ENCODE data around the gene PTPRZ1.

PTPRZ1 gene

DNA sequence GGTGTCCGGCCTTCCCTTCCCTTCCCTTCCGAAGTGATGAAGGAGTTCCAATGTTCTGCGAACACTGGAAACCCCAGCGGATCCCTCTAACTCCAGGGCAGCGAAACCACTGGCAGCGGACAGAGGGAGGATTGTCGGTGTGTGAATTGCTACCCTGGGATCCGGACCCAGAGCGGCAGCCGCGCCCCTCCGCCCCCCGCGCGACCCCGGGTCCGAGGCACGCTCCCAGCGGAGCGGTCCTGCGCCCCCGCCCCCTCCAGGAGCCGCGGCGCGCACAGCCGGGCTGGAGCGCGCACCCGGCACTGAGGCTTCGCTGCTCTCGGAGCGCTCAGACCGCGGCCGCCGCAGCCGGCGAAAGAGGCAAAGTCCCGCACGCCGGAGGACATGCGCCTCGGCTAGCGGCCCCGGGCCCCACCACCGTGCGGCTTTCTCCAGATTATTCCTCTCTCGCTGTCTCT is at the start of gene PTPRZ1:
TSS of gene PTPRZ1 (plus strand) at position 331 of the 458 bp plus-strand sequence. CDS start 339 bp downstream, outside the sequence.
- DNase-seq: no peak

DNA sequence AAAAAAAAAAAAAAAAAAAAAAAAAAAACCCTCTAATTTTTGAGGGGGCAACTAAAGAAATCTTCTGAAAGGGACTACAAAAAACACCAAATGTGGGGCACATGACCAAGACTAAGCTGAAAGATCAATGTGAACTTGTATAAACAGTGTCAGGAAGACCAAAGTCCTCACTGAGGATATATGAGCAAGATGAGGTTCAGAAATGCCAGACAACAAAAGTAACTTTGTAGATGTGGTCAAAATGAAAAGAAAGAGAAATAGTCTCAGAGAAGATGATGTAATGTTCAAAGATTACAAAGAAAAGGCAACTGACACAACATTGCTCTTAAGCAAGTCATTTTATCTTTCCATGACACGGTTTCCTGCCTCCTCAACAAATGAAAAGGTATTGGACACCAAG is 48.7 kb upstream of the PTPRZ1 start:
- DNase-seq: no peak

DNA sequence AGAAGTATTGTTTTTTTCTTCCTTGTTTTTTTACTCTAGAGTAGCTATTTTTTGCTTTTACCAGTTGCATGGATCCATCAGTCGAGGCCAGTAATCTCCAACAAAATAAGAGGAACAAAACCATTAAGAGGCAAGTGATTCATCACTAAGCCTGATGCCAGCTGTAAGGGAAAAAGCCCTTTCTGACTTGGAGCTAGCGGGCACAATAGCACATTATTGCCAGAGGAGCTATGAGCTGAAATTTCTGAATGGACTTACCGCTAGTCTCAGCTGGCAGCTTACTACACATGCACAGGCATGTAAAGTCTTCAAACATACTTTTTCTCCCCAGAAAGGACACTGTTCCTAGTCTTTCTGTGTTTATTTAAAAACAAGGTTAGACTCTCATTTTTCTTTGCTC is 41.6 kb upstream of the PTPRZ1 start:
- DNase-seq: no peak

DNA sequence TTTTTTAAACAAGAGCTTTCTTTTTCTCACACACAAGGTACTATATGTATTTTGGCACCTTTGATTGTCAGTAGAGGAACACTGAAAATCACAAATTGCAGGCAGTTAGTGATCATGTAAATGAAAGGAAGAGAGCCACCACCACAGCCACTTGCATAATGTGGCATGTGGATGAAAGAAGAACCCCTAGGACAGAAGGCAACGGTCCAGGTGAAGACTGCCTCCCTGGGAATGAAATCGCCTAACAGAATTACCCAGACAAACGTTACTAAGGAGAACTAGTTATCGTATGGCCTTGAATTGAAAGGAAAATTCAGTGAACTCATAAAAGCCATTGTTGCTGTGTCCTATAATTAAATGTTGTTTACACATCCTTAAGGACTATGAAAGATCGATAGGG is 41.2 kb upstream of the PTPRZ1 start:
- DNase-seq: no peak

DNA sequence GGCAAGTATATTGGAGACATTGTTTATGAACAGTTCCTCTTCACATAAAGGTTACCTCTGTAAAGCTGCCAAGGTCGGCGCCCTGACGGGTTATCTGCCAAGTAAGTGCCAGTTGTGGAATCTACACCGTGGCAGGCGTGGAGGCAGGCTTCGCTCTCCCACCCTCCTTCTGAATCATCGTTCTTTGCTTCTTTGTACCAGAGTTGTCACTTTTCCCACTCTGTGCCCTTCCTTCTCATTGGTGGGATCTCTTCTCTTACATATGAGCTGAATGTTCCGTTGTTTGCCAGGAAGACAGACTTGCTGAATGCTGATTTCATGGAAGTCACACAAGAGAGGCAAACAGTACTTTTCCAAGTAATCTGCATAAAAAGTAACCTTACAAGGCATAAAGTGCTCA is 40.6 kb upstream of the PTPRZ1 start:
- DNase-seq: no peak

DNA sequence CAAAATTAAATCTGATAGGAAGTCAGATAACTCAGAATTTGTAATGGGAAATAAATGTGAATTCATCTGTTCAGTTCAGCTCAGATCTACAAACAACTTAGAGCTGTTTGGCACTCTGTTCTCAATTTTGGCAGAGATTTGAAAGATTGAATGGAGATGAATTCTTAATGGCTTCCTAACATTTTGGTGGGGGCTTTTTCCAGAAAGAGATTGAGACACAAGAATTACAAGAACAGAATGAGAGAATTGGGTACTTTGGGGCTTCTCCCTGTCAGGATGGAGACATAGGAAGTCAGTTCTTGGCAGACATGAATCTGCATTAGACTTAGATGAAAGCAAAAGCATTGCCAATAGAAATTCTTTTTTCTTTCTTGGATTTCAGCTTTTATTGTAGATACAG is 39.0 kb upstream of the PTPRZ1 start:
- no peak for DNase-seq

DNA sequence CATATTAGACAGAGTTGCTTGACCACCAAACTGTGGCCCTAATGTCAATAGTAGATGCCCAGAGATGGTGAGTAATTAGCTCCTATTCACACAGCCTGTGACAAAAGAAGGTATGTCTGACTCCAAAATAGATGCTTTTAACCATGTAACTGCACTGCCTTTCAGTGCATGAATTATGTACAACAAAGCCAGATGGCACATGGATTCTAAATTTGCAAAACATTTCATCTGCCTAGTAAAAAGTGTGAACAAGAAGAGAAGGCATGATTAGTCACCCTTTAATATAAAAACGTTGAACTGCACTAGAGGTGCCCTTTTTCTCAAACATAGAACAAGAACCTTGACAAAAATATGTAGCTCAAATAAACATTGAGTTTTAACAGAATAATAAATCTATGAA is 35.5 kb upstream of the PTPRZ1 start:
- no peak for DNase-seq

DNA sequence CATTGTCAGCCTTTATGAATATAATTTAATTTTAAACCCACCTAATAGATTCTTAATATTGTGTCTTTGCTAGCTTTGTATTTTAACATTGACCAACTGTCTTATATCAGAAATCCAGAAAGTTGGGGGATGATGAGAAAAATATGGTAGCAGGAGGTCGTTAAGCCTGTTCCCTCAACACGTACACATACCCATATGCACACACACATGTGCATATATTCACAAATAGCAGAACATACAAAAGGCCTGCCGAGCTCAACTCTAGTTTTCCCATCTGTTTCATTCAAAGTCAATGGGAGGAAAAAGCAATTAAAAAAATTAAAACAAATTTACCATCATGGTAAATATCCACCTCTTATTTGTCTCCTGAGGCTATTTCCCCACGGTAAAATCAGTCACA is 25.9 kb upstream of the PTPRZ1 start:
- no peak for DNase-seq

DNA sequence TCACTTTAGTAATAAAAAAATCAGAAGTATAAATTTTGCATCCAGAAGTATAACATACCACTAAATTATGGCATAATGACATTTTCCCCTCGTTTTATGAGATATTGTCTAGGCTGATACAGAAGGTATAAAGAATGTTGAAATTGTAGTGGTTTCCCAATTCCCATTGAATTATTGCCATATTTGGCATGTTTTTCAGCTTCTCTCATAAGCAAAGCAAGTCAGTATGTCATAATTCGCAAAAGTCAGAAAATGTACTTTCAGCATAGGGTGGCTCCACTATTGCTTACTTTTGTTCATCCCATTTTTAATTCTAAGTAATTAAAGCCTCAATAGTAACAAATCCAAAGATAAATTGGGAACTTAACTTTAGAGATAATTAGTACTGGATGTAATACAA is 19.7 kb upstream of the PTPRZ1 start:
- DNase-seq: no peak

DNA sequence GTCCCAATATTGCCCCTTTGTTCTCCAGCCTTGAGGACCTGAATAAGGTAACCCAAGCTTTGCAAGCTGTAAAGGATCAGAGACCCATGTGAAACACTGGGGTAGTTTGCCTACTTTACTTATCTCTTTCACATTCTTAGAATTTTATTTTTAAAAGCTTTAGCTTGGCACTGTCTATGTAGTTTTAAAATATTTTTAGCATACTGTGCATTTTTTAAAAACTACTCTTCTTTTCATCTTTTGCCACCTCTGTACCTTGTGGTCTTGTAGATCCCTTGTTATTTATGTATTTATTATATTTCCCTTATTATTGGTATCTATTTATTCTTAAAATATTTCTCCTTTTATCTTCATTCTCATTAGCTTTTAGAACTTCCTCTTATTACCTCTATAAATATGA is 12.0 kb upstream of the PTPRZ1 start:
- no peak for DNase-seq

DNA sequence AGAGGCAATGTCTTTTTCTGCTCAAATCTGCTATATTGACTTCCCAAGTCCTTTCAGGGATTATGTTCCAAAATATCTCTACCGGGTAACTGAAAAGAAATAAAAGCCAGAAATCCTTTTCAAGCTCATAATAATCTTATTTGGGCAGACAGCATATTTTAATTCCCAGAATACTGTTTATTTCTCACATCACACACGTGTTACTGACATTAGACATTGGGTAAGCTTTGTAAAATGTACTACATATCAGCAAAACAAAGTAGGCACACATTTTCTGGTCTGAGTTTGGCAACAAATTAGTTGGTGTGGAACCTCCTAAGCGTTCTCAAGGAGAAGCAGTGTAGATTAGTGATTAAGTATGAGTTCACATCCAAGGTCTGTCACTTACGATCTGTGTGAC is 10.4 kb upstream of the PTPRZ1 start:
- no peak for DNase-seq

DNA sequence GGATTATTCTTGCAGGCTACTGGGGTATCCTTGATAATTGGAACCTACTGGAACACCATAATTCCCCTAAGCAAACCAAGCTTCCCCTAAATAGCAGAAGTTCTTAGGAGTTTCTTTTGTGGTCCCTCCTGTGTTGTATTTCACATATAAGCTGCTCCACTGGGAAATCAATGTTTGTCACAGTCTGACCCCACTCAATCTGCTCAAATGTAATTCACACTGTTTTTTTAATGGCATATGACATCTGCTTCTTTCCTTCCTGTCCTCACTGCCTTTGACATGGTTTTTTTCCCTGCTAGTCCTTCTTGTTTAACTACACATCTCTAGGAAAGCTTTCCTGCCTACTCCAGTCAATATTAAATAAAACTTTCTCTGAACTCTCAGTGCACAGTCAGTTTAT is 1.8 kb upstream of the PTPRZ1 start:
- no peak for DNase-seq

DNA sequence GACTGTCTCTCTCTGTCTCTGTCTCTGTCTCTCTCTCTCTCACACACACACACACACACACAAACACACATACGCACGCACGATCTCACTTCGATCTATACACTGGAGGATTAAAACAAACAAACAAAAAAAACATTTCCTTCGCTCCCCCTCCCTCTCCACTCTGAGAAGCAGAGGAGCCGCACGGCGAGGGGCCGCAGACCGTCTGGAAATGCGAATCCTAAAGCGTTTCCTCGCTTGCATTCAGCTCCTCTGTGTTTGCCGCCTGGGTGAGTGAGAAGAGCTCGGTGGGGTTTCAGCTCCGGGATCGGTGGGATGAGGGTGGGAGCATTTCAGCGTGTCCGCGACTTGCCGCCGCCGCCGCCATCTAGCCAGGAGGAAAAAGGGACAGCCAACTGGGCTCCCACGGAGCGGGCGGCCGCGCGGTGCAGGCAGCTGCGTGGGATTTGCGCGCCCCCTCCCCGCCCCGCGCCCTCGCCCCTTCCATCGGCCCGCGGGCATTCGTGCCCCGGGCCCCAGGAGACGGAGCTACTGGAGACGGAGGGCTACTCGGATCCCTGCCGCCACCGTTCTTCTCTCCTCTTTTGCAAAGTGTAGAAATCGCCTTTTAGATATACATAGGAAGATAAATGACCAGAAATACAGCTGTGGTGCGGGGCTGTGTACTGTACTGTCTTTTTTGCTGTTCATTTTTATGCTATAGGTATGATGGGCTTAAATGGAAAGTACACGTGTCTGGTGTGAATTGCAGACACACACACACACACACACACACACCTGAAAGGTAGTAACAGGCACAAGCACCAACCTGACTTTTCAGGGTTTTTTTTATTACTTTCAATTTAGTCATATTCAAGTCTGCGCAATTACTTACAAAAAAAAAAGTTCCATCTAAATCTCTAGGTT is 581 bp downstream of the PTPRZ1 start:
- DNase-seq: no peak

DNA sequence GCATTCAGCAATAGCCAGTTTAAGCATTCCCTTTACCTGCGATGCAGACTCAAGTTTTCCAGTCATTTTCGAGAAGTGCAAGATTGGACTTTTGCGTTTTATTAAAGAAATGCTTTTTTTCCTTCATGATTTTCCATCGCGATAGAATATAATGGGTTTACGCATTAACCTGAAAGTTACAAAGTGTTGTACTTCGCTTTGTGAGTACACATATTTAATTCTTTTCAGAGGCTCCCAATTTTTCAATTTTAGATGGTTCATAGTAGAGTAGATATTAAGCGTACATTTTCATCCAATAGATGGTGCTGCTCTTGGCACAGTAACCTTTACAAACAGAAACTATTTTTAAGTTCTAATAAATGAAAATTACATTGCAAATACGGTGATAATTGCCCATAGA is 1.3 kb downstream of the PTPRZ1 start:
- no peak for DNase-seq

DNA sequence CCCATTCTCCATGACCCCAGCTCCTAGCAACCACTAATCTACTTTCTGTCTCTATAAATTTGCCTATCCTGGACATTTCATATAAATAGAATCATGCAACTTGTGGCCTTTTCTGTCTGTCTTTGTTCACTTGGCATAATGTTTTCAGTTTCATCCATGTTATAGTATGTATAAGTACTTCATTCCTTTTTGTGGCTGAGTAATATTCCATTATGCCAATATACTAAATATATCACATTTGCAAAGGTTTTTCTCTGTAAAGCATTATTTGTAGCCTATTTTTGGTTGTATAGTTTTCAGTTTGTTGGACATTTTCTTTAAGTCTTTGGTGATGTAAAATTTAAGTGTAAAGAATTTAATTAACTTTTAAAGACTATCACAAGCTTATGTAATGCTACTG is 2.2 kb downstream of the PTPRZ1 start:
- no peak for DNase-seq

DNA sequence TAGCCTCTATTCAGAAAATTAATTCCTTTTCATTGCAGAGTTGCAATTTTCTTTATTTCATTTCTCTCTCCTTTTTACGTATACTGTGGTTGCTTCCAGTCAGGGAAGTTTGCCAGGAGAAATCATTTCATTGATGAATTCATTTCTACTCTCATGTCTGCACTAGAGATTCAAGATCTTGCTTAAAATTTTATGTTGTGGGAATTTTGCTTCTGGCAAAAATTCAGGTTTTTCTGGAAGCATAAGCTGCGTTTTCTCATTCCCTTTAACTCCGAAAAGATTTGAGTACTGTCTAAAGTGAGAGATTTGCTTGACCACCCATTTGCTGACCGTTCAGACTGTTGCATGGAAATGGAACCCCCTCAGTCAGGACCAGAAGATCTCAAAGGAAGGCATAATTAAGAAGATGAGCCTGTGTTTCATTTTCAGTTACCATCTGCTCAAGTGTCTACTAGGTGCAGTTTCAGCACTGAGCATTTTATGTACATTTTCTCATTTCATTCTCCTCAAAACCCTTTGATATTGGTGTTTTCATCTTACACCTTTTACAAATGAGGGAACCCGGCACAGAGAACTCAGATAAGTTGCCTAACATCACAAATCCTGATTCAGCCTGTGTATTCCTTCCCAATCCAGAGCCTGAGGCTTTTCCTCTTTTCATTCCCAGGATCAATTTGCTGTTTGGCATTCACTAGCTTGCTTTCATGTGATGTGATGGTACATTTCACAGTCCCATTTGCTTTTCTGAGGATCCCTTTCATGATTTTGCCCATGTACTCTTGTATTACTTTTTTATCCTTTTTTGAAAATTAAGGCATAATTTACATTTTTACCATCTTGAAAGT is 3.9 kb downstream of the PTPRZ1 start:
- no peak for DNase-seq

DNA sequence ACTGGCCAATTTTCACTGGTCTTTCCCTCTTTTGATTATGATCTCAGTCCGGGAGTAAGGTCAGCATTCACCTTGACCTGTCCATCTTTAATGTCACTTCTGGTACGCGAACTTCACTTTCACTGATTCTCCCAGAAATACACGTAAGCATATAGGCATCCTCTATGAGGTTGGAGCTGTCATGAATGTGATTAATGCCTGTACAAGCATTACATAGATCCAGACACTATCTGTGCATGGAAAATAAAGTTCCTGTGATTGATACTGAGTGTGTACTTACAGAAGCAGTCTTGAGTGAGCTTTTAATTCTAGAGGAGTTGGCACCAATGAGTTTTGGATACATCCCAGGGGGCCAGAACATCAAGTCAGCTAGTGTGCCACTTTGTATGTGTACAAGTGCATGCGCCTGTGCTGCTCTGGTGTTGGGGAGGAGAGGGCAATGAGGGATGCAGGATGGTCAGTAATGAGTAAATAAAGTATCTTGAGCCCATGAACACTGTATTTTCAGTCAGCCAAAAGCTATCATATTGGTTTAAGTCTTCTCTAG is 6.0 kb downstream of the PTPRZ1 start:
- no peak for DNase-seq

DNA sequence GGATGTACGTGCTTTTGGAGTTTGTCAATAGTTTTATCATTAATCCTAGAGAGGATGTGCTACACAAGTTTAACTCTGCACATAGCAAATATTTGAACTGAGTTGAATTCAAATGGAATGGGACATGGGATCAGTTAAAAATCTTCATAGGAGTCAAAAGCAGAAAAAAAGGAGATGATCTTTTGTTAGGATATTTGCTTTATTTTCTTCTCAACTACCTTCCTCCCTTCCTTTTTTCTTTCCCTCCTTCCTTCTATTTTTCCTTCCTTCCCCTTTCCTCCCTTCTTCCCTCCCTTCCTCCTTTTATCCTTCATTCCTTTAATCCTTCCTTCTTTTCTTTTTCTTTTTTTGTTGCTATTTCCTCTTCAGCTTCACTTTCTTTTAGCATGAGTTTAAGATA is 6.6 kb downstream of the PTPRZ1 start:
- no peak for DNase-seq

DNA sequence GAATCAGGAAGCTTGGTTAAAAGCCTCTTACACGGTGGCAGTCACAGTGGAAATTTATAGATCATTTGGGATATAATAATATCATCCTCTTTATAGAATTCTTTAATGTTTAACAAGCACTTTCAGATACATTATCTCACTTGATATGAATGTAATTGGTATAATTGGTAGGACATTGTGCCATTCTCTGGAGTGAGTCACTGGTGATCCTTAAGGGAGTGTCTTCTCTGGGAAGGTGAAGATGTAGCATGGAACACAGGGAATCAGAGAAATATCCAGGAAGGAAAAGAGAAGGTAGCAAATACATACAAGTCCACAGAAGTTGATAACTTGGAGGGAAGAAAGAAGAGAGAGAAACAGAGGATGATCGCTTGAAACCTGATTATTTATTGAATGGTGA is 9.8 kb downstream of the PTPRZ1 start:
- no peak for DNase-seq

DNA sequence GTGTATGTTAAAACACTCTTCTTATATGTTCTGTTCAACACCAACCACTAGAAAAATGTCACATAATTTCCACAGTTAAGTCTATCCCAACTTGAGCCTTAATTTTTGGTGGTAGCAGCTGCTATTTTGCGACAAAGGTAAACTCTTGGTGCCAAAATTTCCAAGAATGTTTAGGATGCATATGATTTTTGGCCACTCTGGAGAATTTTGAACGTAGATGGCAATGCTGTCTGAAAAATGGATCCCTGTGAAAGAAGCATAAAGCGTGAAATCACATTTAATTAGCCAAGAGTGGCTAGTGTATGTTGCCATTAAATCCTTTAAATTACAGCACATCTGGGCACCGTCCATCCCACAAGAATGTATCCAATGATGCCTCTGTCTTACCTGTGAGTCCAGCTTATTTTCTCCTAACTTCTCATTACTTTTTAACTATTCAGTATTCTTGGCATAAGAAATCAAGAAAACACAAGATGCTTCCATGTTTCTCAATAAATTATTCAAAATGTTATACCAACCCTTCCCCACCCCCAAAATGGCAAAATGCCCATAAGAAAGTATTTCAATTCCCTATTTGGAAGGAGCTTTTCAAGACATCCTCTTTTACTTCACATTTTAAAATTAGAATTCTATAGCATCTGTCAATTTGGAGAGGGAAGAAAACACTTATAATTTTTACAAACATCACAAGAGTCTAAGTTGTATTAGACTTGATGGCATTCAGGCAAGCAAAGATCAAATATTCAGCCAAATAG is 12.4 kb downstream of the PTPRZ1 start:
- no peak for DNase-seq

DNA sequence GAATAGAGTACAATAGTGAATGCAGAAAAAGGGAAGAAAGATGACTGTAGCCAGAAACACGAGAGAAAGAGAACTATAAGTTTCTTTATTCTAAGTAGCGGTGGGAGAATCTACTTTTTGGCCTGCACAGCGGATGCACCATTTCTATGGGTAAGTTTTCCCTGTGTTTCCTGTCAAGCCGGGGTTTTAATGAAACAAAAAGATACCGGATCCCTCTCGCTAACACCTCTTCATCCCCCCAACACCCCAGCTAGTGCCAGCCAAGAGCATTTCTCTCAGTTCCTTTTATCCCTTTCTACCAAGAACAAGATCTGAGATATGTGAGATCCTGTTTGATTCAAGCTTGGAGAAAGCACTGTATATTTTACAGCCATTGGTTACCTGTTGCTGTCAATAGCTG is 14.7 kb downstream of the PTPRZ1 start:
- DNase-seq: no peak

DNA sequence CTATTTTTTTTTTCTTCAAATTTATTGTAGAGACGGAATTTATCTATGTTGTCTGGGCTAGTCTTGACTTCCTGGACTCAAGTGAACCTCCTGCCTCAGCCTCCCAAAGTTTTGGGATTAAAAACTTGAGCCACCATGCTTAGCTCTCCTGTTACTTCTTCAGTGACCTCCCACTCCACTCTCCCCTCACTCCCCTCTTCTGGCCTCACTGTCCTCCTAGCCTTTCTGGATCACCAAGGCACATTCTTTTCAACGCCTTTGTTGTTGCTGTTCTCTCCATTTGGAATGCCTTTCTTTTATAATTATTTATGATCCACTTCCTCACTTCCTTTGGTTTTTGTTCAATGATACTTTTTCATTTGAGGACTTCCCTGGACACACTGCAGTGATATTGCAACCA is 17.9 kb downstream of the PTPRZ1 start:
- DNase-seq: no peak

DNA sequence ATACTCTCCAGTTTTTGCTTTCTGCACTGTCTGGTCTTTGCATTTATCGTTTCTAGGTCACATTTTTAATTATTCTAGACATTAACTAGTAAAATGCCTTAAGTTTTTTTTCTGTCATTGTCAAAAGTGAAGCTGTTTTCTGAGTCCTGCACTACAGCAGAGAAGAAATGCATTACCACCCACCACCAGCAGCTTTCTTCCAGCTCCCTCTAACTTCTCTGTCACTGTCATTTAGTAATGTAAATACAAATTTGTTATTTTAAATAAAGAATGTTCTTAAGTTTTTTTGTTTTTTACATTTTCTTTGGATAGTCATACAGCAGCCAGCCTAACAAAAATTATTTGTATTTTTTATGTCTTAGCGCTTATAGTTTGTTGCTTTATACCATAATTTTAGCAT is 18.8 kb downstream of the PTPRZ1 start:
- no peak for DNase-seq

Data from stimulated activated naive CD4-positive, alpha-beta T cell treated with Interleukin-2 at 50 U/mL for 16 hours (primary cell).